Measurements from ENCODE around the gene OR4K5. TPM values are rescaled to one million over a fixed set of nuclear protein-coding genes. Genes with fewer than 3 reads are reported as not detected.

Gene OR4K5
- total and polyA plus RNA-seq, 8 donors: not detected

- Histone ChIP-seq H3K4me1 (no peaks in the 10 kb centered on the region), H3K36me3 (no peaks in the 10 kb centered on the region), H3K27me3 (no peaks in the 10 kb centered on the region), H3K4me3 (no peak overlapping the region), H3K9me3 (no peaks in the 10 kb centered on the region), H3K27ac (no peak overlapping the region)
- FAIRE-seq (no peak), ATAC-seq (no peak), DNase-seq (no peak)
- TF ChIP-seq CTCF (IDR thresholded peaks at IDR 0.05): no peak
- WGBS, 2 donors: 38 to 42% methylated on average over 1 of the region's 1 CpG
- intact Hi-C loops (cut with DNase I): no loop called here
These were observed 2.4 kb upstream of the OR4K5 start for GRCh38 chr14:19917955-19918518.

GRCh38 chr14:19918553-19919264 lies 1.7 kb upstream of the OR4K5 start:
- Histone ChIP-seq H3K9me3 (no peaks in the 10 kb centered on the region), H3K27me3 (no peaks in the 10 kb centered on the region), H3K4me3 (no peak overlapping the region), H3K36me3 (no peaks in the 10 kb centered on the region), H3K4me1 (no peaks in the 10 kb centered on the region), H3K27ac (no peak overlapping the region)
- no peak for TF ChIP-seq CTCF (IDR thresholded peaks at IDR 0.05)
- DNase-seq: no peak
- no peak for FAIRE-seq
- no peak for ATAC-seq
- intact Hi-C loops (cut with DNase I): no loop called here
- 33 to 36% methylated on average over 4 of the region's 4 CpGs for WGBS, 2 donors

DNA sequence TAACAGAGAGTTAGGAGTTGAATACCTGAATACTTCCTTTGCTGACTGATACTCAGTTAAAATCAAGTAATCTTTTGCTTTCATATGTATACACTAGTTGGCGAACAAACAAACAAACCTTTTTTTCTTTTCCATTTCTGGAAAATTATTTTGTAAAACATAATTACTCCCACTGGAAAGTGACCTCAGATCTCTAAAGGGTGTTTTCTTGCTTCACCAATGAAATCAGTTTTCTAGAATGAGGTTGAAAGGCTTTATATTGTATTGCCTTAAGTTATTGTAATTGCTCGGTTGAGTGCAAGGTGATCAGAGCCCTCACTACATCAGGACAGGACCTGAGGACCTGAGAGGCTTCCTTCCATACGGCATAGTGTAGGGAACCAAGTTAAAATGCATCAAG lies 10.2 kb downstream of the OR4K5 start, which contains the start of gene OR4K1:
TSS of gene OR4K1 (plus strand) at position 301 of the 400 bp plus-strand sequence. CDS start 4,750 bp downstream, outside the sequence.
- WGBS, 2 donors: 38 to 43% methylated on average over 3 of the region's 3 CpGs
- no peaks in the 10 kb centered on the region for H3K36me3 ChIP-seq
- no peak within 1 kb of the TSS for H3K27ac ChIP-seq
- no peak within 1 kb of the TSS for H3K4me3 ChIP-seq
- no peaks in the 10 kb centered on the region for H3K9me3 ChIP-seq
- FAIRE-seq: no peak
- no peak for ATAC-seq
- intact Hi-C loops (cut with DNase I): no loop called here
- DNase-seq: no peak
- H3K4me1 ChIP-seq: no peaks in the 10 kb centered on the region
- TF ChIP-seq CTCF (IDR thresholded peaks at IDR 0.05): no peak
- peaks cover 0 to 5% (median 0%) of the 10 kb centered on the region in 4 donors for H3K27me3 ChIP-seq

DNA sequence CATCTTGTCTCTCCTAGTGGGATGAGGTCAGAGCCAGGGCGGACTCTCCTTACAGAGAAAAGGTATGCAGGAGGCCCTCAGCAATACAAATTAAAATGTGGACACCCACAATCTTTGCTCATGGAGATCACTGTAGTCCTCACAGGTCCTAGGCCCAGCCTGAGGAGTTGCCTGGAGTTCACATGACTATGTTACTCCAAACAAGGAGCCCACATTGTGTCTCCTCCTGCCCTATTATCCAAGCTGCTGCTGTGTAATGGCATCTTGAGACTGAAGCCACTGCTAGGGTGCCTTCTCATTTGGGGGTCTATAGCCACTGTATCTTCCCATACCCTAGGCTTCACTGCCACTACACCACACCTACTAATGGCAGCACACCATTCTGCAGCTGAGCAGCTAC lies 21.3 kb downstream of the OR4K5 start:
- no peak overlapping the region for H3K27ac ChIP-seq
- H3K4me1 ChIP-seq: no peaks in the 10 kb centered on the region
- H3K4me3 ChIP-seq: no peak overlapping the region
- DNase-seq: no peak
- no peaks in the 10 kb centered on the region for H3K27me3 ChIP-seq
- intact Hi-C loops (cut with DNase I): no loop called here
- ATAC-seq: no peak
- TF ChIP-seq CTCF (IDR thresholded peaks at IDR 0.05): no peak
- no peaks in the 10 kb centered on the region for H3K9me3 ChIP-seq
- WGBS, 2 donors: 58 to 73% methylated on average over 1 of the region's 1 CpG
- no peak for FAIRE-seq
- no peaks in the 10 kb centered on the region for H3K36me3 ChIP-seq

All from pancreas (tissue), 10 donors.